Mesenteric fat pad (tissue), 1 donor: ENCODE measurements around the gene ATP9B. TPM values are rescaled to one million over a fixed set of nuclear protein-coding genes. Genes with fewer than 3 reads are reported as not detected.

Experiments used
- DNase-seq: peaks from one replicate; pipeline ENCODE4 v3.0.0-alpha.2; 2020; ENCODE audit warnings: low spot score
- total RNA-seq: library from RNA; stranded (reverse); fragmentation: NEBNext Ultra II Directional; extraction: Animal tissue kit (Norgen Biotek cat#: 25700); gene quantifications from one replicate; pipeline ENCODE4 v1.2.1, GENCODE V29; 2021
- donor health status: DM: yes; HTN: yes; CAD: no.

The ATP9B gene
- total RNA-seq, 1 donor from 2014 or later = 28.3 TPM

- DNase-seq = no peak
These were observed 285.2 kb downstream of the ATP9B start for GRCh38 chr18:79354350-79354749.

- no peak for DNase-seq
These were observed 286.5 kb downstream of the ATP9B start for GRCh38 chr18:79355433-79356335.

- no peak for DNase-seq
These were observed 287.2 kb downstream of the ATP9B start for GRCh38 chr18:79356435-79356834.

GRCh38 chr18:79360933-79361332 is 291.7 kb downstream of the ATP9B start:
- DNase-seq = no peak

- DNase-seq = no peak
These were observed 292.8 kb downstream of the ATP9B start for GRCh38 chr18:79361766-79362522.

GRCh38 chr18:79365701-79366100 is 296.5 kb downstream of the ATP9B start:
- peak; percentile 51 for DNase-seq

GRCh38 chr18:79366177-79367094 is 297.2 kb downstream of the ATP9B start:
- peak; percentile 62 for DNase-seq

GRCh38 chr18:79367480-79367879 is 298.3 kb downstream of the ATP9B start:
- peak; percentile 45 for DNase-seq

GRCh38 chr18:79367989-79368388 is 298.8 kb downstream of the ATP9B start:
- DNase-seq = peak; percentile 72

- DNase-seq = peak; percentile 82
These were observed 299.5 kb downstream of the ATP9B start for GRCh38 chr18:79368681-79369080.

- DNase-seq = peak; percentile 72
These were observed 302.4 kb downstream of the ATP9B start for GRCh38 chr18:79371561-79372121.

GRCh38 chr18:79372461-79372860 is 303.3 kb downstream of the ATP9B start:
- peak; percentile 72 for DNase-seq

GRCh38 chr18:79372991-79373390 is 303.8 kb downstream of the ATP9B start:
- DNase-seq = no peak

GRCh38 chr18:79373736-79374135 is 304.5 kb downstream of the ATP9B start:
- DNase-seq = peak; percentile 69

- peak; percentile 81 for DNase-seq
These were observed 305.4 kb downstream of the ATP9B start for GRCh38 chr18:79374408-79375171.

- DNase-seq = peak; percentile 51
These were observed 306.4 kb downstream of the ATP9B start for GRCh38 chr18:79375441-79376154.

- peak; percentile 37 for DNase-seq
These were observed 307.5 kb downstream of the ATP9B start for GRCh38 chr18:79376661-79377060.

GRCh38 chr18:79377187-79377891 is 308.1 kb downstream of the ATP9B start:
- peak; percentile 84 for DNase-seq
